ENCODE measurements around the gene ARHGEF35. TPM values are rescaled to one million over a fixed set of nuclear protein-coding genes. Genes with fewer than 3 reads are reported as not detected.
"Not testable (repeated sequence)": the region's sequence is repeated elsewhere in the genome, so short reads cannot be mapped to it uniquely, and the experiment has no call there.

Gene ARHGEF35
- total and polyA plus RNA-seq, 11 donors = 0.27 to 4.2 (median 0.60) TPM; not detected in 2

GRCh38 chr7:144178380-144179164 is 17.1 kb downstream of the ARHGEF35 start:
- not testable (repeated sequence) for H3K27ac ChIP-seq, H3K27me3 ChIP-seq, H3K36me3 ChIP-seq, H3K4me3 ChIP-seq, DNase-seq, H3K9me3 ChIP-seq, H3K4me1 ChIP-seq
- WGBS, 4 donors = 0 to 52% (median 46%) methylated on average over 1 to 10 of the region's 10 CpGs; no CpG with 5 or more reads in 1 of the 4 donors
- intact Hi-C loops (cut with DNase I) = loop anchor here in 3 of 10 donors (5.0 to 10.0 kb wide), 3 partner anchors 216 to 259 kb away; no protein-coding TSS in a partner anchor
- peak; percentile 8 to 60 (median 41) for TF ChIP-seq CTCF (IDR thresholded peaks at IDR 0.05)
- ATAC-seq = peak in 3 of 4 donors; percentile 26 to 55 (median 53)

GRCh38 chr7:144174613-144175012 is 21.0 kb downstream of the ARHGEF35 start:
- intact Hi-C loops (cut with DNase I) = loop anchor here in 3 of 10 donors (5.0 to 10.0 kb wide), 3 partner anchors 220 to 263 kb away; no protein-coding TSS in a partner anchor
- TF ChIP-seq CTCF (IDR thresholded peaks at IDR 0.05) = no peak
- TF ChIP-seq POLR2A (IDR thresholded peaks at IDR 0.05) = no peak

GRCh38 chr7:144171594-144172350 is 23.9 kb downstream of the ARHGEF35 start:
- H3K4me1 ChIP-seq, H3K4me3 ChIP-seq, H3K36me3 ChIP-seq, ATAC-seq, H3K27me3 ChIP-seq, H3K9me3 ChIP-seq, H3K27ac ChIP-seq, DNase-seq: not testable (repeated sequence)
- WGBS, 4 donors = 54 to 78% (median 77%) methylated on average over 3 to 4 of the region's 4 CpGs
- intact Hi-C loops (cut with DNase I) = loop anchor here in 1 of 10 donors (10.0 kb wide), 1 partner anchor 223 kb away; no protein-coding TSS in a partner anchor

More at GRCh38 chr7:144174613-144175012, 21.0 kb downstream of the ARHGEF35 start:
- Histone ChIP-seq H3K4me3 (no peak overlapping the region), H3K4me1 (no peaks in the 10 kb centered on the region), H3K27ac (no peak overlapping the region), H3K36me3 (no peaks in the 10 kb centered on the region), H3K27me3 (no peaks in the 10 kb centered on the region), H3K9me3 (peaks cover 0 to 4% (median 0%) of the 10 kb centered on the region in 12 donors)
- WGBS, 4 donors = 77 to 84% (median 81%) methylated on average over 5 of the region's 5 CpGs
- ATAC-seq (no peak), DNase-seq (no peak)

GRCh38 chr7:144164784-144165183 is 30.8 kb downstream of the ARHGEF35 start:
- WGBS, 4 donors = 64 to 80% (median 65%) methylated on average over 2 of the region's 2 CpGs
- Histone ChIP-seq H3K36me3 (no peaks in the 10 kb centered on the region), H3K4me1 (no peaks in the 10 kb centered on the region), H3K4me3 (no peak overlapping the region), H3K9me3 (peaks cover 0 to 11% (median 0%) of the 10 kb centered on the region in 12 donors), H3K27me3 (no peaks in the 10 kb centered on the region), H3K27ac (no peak overlapping the region)
- TF ChIP-seq POLR2A (IDR thresholded peaks at IDR 0.05) (no peak), CTCF (IDR thresholded peaks at IDR 0.05) (no peak)
- no peak for ATAC-seq
- DNase-seq = no peak
- intact Hi-C loops (cut with DNase I) = no loop called here
